Measurements from ENCODE around the gene CREBBP. TPM values are rescaled to one million over a fixed set of nuclear protein-coding genes. Genes with fewer than 3 reads are reported as not detected.

Gene CREBBP
- total and polyA plus RNA-seq, 9 of the 15 experiments (the other 6 are each of a cell fraction or from before 2014, with no cell fraction given) = 0.70 to 24.8 (median 5.6) TPM

- Histone ChIP-seq H3K9me1 (ENCODE audit: control insufficient read depth, insufficient read depth, low read length) (no peaks in the 10 kb centered on the region), H3K36me3 (ENCODE audit: control insufficient read depth, insufficient read depth, low read length) (no peaks in the 10 kb centered on the region), H3K27me3 (ENCODE audit: control insufficient read depth in 2 of 2, insufficient read depth in 2 of 2, low read length in 2 of 2) (peaks cover 15 to 74% of the 10 kb centered on the region in 2 experiments; a peak in 4 of 5 replicates), H4K20me1 (replicated peaks; ENCODE audit: control insufficient read depth, insufficient read depth, low read length) (no peaks in the 10 kb centered on the region), H3K9ac (ENCODE audit: insufficient read depth in 1 of 2, low read depth in 2 of 2, low read length in 2 of 2) (no peak overlapping the region), H3K4me3 (no peak overlapping the region), H3K4me2 (ENCODE audit: insufficient read depth, low read length) (no peak overlapping the region), H3K27ac (ENCODE audit: extremely low read depth, low read depth, low read length) (no peak overlapping the region), H3K9me3 (replicated peaks; ENCODE audit: control insufficient read depth, insufficient read depth, low read depth, low read length) (peaks cover 7% of the 10 kb centered on the region), H3K79me2 (ENCODE audit: control insufficient read depth, insufficient read depth, low read length) (no peaks in the 10 kb centered on the region), H3K4me1 (replicated peaks in 1 of 2; ENCODE audit: control insufficient read depth in 2 of 2, insufficient read depth in 2 of 2, low read length in 2 of 2) (no peaks in the 10 kb centered on the region; a peak in 1 of 5 replicates), H2AFZ (ENCODE audit: low read depth, low read length) (no peak overlapping the region)
- CTCF ChIA-PET (ENCODE audit: low intra/inter-chr PET ratio) = no interaction called here
- TF ChIP-seq ZNF212 (CRISPR knock-in tag; IDR thresholded peaks at IDR 0.05) (no peak), ZBTB43 (CRISPR knock-in tag; IDR thresholded peaks at IDR 0.05) (no peak), SOX6 (IDR thresholded peaks at IDR 0.05) (no peak), CEBPB (tag; IDR thresholded peaks at IDR 0.05) (peak; percentile 13; the same call in 1 of the 2 replicates), ATF3 (IDR thresholded peaks at IDR 0.05) (peak; percentile 54), ATF3 (CRISPR knock-in tag; conservative IDR thresholded peaks at IDR 0.05) (no peak)
- FAIRE-seq (no peak), ATAC-seq (no peak), DNase-seq (ENCODE audit: extremely low read depth in 1 of 4, low spot score in 3 of 4) (no peak)
- intact Hi-C loops (cut with micrococcal nuclease) (no loop called here), in situ Hi-C loops (cut with MboI) (no loop called here)
- BruUV-seq (replicated peaks) = no TSS peak
- POLR2A ChIA-PET = no interaction called here
- WGBS (ENCODE audit: insufficient coverage, low coverage, missing lambda C conversion rate) = 0% methylated on average over 4 of the region's 6 CpGs
These were observed 32.4 kb upstream of the CREBBP start for GRCh38 chr16:3912897-3913296.

Data from K562 (cell line).